OCI-LY1 (cell line): ENCODE data around the gene BTBD2.

Experiments used
- CTCF ChIP-seq: fragments of 200-600 bp; sonication (generic), shearing (Covaris generic); IDR thresholded peaks from 2 replicates; pipeline ENCODE4 v1.5.1; 2017; ENCODE audit warnings: mild to moderate bottlenecking, antibody characterized with exemption, low read length, moderate library complexity, mixed read lengths
- EZH2 ChIP-seq: fragments of 200-600 bp; sonication (generic), shearing (Covaris generic); IDR thresholded peaks from 2 replicates; pipeline ENCODE4 v1.8.0; 2017; ENCODE audit warnings: borderline replicate concordance, mixed run types, mild to moderate bottlenecking, antibody characterized with exemption, low read length, moderate library complexity, mixed read lengths

GRCh38 chr19:2037651-2038255 lies 22.2 kb upstream of the BTBD2 start:
- TF ChIP-seq CTCF (no peak), EZH2 (no peak)
